HUES6 (cell line): Measurements from ENCODE around the gene TMEM220.
"Not testable (repeated sequence)": the region's sequence is repeated elsewhere in the genome, so short reads cannot be mapped to it uniquely, and the experiment has no call there.

Experiments used
- H3K27ac ChIP-seq: 2 replicates; pipeline ENCODE4 v1.7.0; 2013; ENCODE audit warnings: low read depth, mild to moderate bottlenecking, low read length, inconsistent platforms
- H3K27me3 ChIP-seq: 2 replicates; pipeline ENCODE4 v1.6.1; 2013; ENCODE audit warnings: low read length; ENCODE audit not compliant: control insufficient read depth, insufficient read depth
- H3K36me3 ChIP-seq: 2 replicates; pipeline ENCODE4 v1.6.1; 2013; ENCODE audit warnings: low read length; ENCODE audit not compliant: control insufficient read depth, insufficient read depth
- H3K4me1 ChIP-seq: 2 replicates; pipeline ENCODE4 v1.6.1; 2013; ENCODE audit warnings: low read length; ENCODE audit not compliant: control insufficient read depth, insufficient read depth
- H3K4me3 ChIP-seq: 2 replicates; pipeline ENCODE4 v1.5.1; 2013; ENCODE audit warnings: low read depth, low read length
- H3K9ac ChIP-seq: one replicate; pipeline ENCODE4 v1.6.1; 2013; ENCODE audit warnings: mild to moderate bottlenecking, low read length
- H3K9me3 ChIP-seq: 2 replicates; pipeline ENCODE4 v1.6.1; 2013; ENCODE audit warnings: low read depth, low read length; ENCODE audit not compliant: control insufficient read depth, insufficient read depth

Gene TMEM220

DNA sequence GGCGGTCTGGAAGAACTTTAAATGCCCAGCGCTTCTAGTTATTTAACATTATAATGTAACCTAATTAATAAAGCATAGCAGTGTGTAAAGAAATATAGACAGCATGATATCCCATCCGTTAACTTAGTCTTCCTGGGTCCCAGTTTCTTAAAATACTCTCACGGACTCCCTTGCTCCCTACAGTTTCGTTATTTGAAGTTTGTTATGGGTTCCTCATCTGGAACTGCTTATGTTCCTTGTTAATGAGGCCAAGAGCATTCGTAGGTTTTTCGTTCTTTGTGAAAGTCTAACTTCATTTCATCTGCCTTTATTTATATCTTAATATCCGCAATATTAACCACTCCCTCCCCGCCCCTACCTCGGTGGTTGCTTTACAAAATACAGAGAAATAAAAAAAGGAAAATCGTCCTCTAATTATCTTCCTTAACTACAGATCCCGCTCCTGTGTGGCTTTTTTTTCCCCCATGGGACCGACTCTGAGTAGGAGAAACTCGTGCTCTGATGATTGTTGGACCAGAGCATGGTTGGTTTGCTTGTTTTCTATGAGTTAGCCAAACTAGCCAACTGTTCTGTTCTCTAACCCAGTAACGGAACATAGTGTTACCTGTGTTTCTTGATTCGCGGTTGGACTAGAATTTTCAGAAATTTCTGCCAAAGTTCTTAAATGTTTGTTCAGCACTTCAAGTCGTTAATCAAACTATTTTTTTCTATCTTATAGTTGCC is 31.6 kb downstream of the TMEM220 start:
- H3K27me3 ChIP-seq = no peaks in the 10 kb centered on the region
- H3K4me1 ChIP-seq = no peaks in the 10 kb centered on the region
- peak overlapping the region; percentile 99 for H3K4me3 ChIP-seq
- peak overlapping the region; percentile 87 for H3K9ac ChIP-seq
- H3K27ac ChIP-seq = peak overlapping the region; percentile 88
- peaks cover 23% of the 10 kb centered on the region for H3K36me3 ChIP-seq
- no peaks in the 10 kb centered on the region for H3K9me3 ChIP-seq

GRCh38 chr17:10697092-10698081 is 32.4 kb downstream of the TMEM220 start, which contains the start of the genes ADPRM and SCO1:
TSS of gene ADPRM (plus strand) at chr17:10697594. CDS start at chr17:10704927, 7,333 bp downstream.
TSS of gene SCO1 (minus strand) at chr17:10697533. CDS start at chr17:10697507, 26 bp downstream.
- Histone ChIP-seq H3K9ac (peak within 1 kb of the TSS; percentile 94), H3K27ac (peak within 1 kb of the TSS; percentile 88), H3K27me3 (no peaks in the 10 kb centered on the region), H3K9me3 (no peaks in the 10 kb centered on the region), H3K36me3 (peaks cover 32% of the 10 kb centered on the region), H3K4me3 (peak within 1 kb of the TSS; percentile 99), H3K4me1 (no peaks in the 10 kb centered on the region)

DNA sequence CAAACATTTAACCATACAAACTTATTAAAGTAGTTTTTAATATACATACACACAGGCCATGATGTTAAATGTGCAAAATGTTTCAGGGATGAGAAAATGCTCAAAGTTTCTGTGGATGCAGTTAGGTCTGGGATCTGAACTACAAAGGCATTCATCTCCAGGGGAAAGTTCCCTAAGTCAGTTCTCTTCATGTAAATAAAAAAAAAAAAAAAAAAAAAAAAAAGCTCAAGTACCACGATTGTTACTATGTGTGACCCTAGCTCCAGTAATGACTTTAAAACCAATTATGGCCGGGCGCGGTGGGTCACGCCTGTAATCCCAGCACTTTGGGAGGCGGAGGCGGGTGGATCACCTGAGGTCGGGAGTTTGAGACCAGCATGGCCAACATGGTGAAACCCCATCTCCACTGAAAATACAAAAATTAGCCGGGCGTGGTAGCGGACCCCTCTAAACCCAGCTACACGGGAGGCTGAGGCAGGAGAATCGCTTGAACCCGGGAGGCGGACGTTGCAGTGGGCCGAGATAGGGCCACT is 33.9 kb downstream of the TMEM220 start:
- not testable (repeated sequence) for H3K27me3 ChIP-seq, H3K9me3 ChIP-seq, H3K4me1 ChIP-seq, H3K9ac ChIP-seq
- Histone ChIP-seq H3K27ac (peak overlapping the region; percentile 85; the same call in 1 of the 2 replicates), H3K36me3 (peaks cover 46% of the 10 kb centered on the region), H3K4me3 (peak overlapping the region; percentile 99)

DNA sequence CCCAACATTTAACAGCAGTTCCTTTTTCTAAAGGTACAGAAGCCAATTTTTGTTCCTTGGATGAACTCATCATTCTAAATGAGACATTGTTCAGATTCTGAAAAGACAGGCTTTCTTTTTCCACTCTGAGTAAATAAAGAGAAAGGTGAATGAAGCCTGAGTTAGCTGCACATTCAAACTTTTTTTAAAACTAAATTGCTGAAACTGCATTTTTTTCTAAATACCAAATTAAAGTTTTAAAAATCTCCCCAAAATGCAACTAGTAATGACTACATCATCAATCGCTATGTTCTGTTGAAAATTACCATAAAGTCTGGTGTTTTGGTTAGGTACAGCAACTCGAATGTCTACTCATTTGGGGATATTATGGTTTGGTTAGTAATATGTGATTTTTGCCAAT is 42.3 kb downstream of the TMEM220 start:
- Histone ChIP-seq H3K9me3 (no peaks in the 10 kb centered on the region), H3K4me1 (no peaks in the 10 kb centered on the region), H3K36me3 (peaks cover 94% of the 10 kb centered on the region), H3K4me3 (no peak overlapping the region), H3K27ac (no peak overlapping the region), H3K27me3 (no peaks in the 10 kb centered on the region), H3K9ac (no peak overlapping the region)

GRCh38 chr17:10683853-10684252 is 46.0 kb downstream of the TMEM220 start:
- Histone ChIP-seq H3K27ac (no peak overlapping the region), H3K9me3 (no peaks in the 10 kb centered on the region), H3K27me3 (no peaks in the 10 kb centered on the region), H3K4me1 (no peaks in the 10 kb centered on the region), H3K36me3 (peaks cover 93% of the 10 kb centered on the region), H3K9ac (no peak overlapping the region), H3K4me3 (no peak overlapping the region)

DNA sequence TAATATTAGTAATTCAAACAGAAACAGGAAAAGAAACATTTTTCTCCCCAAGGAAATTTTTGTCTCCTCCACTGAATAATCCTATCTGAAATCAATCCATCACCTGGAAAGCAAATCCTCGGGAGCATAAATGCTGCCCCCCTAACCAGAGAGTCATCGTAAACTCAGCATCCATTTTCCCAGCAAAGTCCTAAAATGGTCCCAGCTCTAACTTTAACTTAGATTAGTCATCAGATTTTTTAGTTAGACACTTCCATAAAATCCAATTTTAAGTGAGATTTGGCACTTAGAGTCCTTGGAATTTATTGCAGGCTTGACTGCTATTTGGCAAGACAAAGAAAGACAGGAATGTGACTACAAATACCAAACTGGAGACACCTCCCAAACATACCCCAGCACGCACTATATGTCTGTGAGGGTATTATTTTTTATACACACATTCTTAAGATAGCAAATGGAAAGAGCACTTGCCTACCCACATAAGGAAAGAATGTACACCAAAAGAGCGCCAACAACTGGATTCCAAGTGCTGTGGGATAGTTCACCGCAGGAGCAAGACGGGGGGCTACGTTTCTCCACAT is 47.9 kb downstream of the TMEM220 start:
- Histone ChIP-seq H3K4me1 (no peaks in the 10 kb centered on the region), H3K36me3 (peaks cover 92% of the 10 kb centered on the region), H3K4me3 (no peak overlapping the region), H3K27ac (no peak overlapping the region), H3K9ac (no peak overlapping the region), H3K9me3 (no peaks in the 10 kb centered on the region), H3K27me3 (no peaks in the 10 kb centered on the region)

- Histone ChIP-seq H3K27ac (no peak overlapping the region), H3K4me3 (no peak overlapping the region), H3K36me3 (peaks cover 46% of the 10 kb centered on the region)
Observed at GRCh38 chr17:10674704-10675103, 55.1 kb downstream of the TMEM220 start.

DNA sequence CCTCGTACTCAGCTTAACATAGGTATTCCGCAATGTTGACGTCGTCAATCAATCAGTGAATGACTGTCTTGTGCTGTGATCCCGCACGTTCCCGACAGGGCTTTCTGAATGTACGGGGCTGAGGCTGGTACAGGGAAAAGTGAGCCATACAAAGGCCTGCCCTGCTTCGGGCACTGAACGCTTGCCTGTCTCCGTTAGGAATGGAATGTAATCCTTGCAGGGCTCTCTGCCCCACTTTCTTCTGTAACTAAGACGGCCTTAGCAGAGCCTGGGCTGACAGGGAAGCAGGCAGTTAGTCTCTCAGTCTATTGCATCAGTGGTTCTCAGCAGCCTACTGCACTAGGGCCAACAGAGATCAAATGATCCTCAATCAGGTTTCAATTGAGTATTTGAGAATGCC is 56.5 kb downstream of the TMEM220 start:
- no peak overlapping the region for H3K27ac ChIP-seq
- peaks cover 34% of the 10 kb centered on the region for H3K36me3 ChIP-seq

More at GRCh38 chr17:10674704-10675103, 55.1 kb downstream of the TMEM220 start:
- H3K9ac ChIP-seq = no peak overlapping the region
- no peaks in the 10 kb centered on the region for H3K4me1 ChIP-seq
- no peaks in the 10 kb centered on the region for H3K27me3 ChIP-seq
- H3K9me3 ChIP-seq = no peaks in the 10 kb centered on the region

GRCh38 chr17:10668775-10669174 is 61.0 kb downstream of the TMEM220 start:
- Histone ChIP-seq H3K9ac (no peak overlapping the region), H3K4me3 (no peak overlapping the region)

More for the DNA sequence above, 56.5 kb downstream of the TMEM220 start:
- H3K9me3 ChIP-seq = no peaks in the 10 kb centered on the region
- H3K4me3 ChIP-seq = no peak overlapping the region
- H3K4me1 ChIP-seq = no peaks in the 10 kb centered on the region
- no peak overlapping the region for H3K9ac ChIP-seq
- H3K27me3 ChIP-seq = no peaks in the 10 kb centered on the region

DNA sequence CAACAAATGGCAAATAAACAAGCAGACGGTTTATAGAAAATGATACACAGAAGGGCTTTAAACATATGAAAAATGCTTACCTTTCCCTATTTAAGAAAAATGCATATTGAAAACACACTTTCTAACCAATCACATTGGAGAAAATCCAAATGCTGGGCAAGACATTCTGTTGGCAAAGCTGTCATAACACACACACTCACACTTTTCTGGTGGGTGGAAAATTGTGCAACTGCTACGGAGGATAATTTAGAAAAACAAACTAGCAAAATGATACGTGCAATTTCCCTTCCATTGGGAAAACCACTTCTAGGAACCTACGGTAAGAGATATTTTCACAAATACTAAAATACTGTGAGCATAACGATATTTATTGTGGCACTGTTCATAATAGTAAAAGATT is 62.9 kb downstream of the TMEM220 start:
- H3K9ac ChIP-seq = no peak overlapping the region
- no peak overlapping the region for H3K4me3 ChIP-seq
- H3K36me3 ChIP-seq = no peaks in the 10 kb centered on the region
- H3K27ac ChIP-seq = no peak overlapping the region
- H3K9me3 ChIP-seq = no peaks in the 10 kb centered on the region
- no peaks in the 10 kb centered on the region for H3K4me1 ChIP-seq
- H3K27me3 ChIP-seq = no peaks in the 10 kb centered on the region

More at GRCh38 chr17:10668775-10669174, 61.0 kb downstream of the TMEM220 start:
- no peaks in the 10 kb centered on the region for H3K9me3 ChIP-seq
- H3K4me1 ChIP-seq = no peaks in the 10 kb centered on the region
- peaks cover 3% of the 10 kb centered on the region; the same call in 1 of the 2 replicates for H3K36me3 ChIP-seq
- H3K27me3 ChIP-seq = no peaks in the 10 kb centered on the region
- no peak overlapping the region for H3K27ac ChIP-seq
